Endothelial cell (in vitro differentiated cells): ENCODE results near the gene OGFR. TPM values are rescaled to one million over a fixed set of nuclear protein-coding genes. Genes with fewer than 3 reads are reported as not detected.
A peak's percentile ranks its signal among the peaks of the same experiment; 100 is the strongest.

Source experiments
- DNase-seq: peaks from one replicate; pipeline ENCODE4 v3.0.0; 2021; ENCODE audit warnings: low spot score
- H3K27ac Mint-ChIP-seq: one replicate; pipeline ENCODE4 v1.8.0; 2021; ENCODE audit warnings: mixed read lengths, inconsistent platforms; ENCODE audit not compliant: unreplicated experiment
- H3K27me3 Mint-ChIP-seq: one replicate; pipeline ENCODE4 v1.8.0; 2021; ENCODE audit warnings: mild to moderate bottlenecking, moderate library complexity, mixed read lengths, inconsistent platforms; ENCODE audit not compliant: unreplicated experiment
- H3K36me3 Mint-ChIP-seq: one replicate; pipeline ENCODE4 v1.8.0; 2021; ENCODE audit warnings: mild to moderate bottlenecking, low read depth, mixed read lengths, inconsistent platforms; ENCODE audit not compliant: unreplicated experiment
- H3K4me1 Mint-ChIP-seq: one replicate; pipeline ENCODE4 v1.8.0; 2021; ENCODE audit warnings: mild to moderate bottlenecking, mixed read lengths, inconsistent platforms; ENCODE audit not compliant: unreplicated experiment
- H3K4me3 Mint-ChIP-seq: one replicate; pipeline ENCODE4 v1.8.0; 2021; ENCODE audit warnings: mild to moderate bottlenecking, mixed read lengths, inconsistent platforms; ENCODE audit not compliant: unreplicated experiment
- H3K9me3 Mint-ChIP-seq: one replicate; pipeline ENCODE4 v1.8.0; 2021; ENCODE audit warnings: mixed read lengths, inconsistent platforms; ENCODE audit not compliant: unreplicated experiment
- CTCF ChIP-seq: fragments of 200-600 bp; sonication (generic); IDR thresholded peaks from one replicate; pipeline ENCODE4 v1.5.0; 2021; ENCODE audit warnings: antibody characterized with exemption; ENCODE audit not compliant: unreplicated experiment
- total RNA-seq: library from RNA; stranded (reverse); fragmentation: NEBNext Ultra II Directional; extraction: Animal tissue kit (Norgen Biotek cat#: 25700); gene quantifications from one replicate; pipeline ENCODE4 v1.2.1, GENCODE V29; 2021; ENCODE audit not compliant: unreplicated experiment

Gene OGFR
- total RNA-seq, 1 donor from 2014 or later, result 27.6 TPM

GRCh38 chr20:62832212-62832922 lies 27.7 kb downstream of the OGFR start:
- Mint-ChIP-seq H3K27me3 (peaks cover 11% of the 10 kb centered on the region), H3K4me1 (no peaks in the 10 kb centered on the region), H3K9me3 (no peaks in the 10 kb centered on the region), H3K4me3 (no peak overlapping the region), H3K36me3 (no peaks in the 10 kb centered on the region), H3K27ac (no peak overlapping the region)
- no peak for TF ChIP-seq CTCF
- DNase-seq, result no peak

GRCh38 chr20:62832951-62833391 lies 28.3 kb downstream of the OGFR start:
- Mint-ChIP-seq H3K27me3 (peaks cover 11% of the 10 kb centered on the region), H3K4me1 (no peaks in the 10 kb centered on the region), H3K4me3 (no peak overlapping the region), H3K36me3 (no peaks in the 10 kb centered on the region), H3K9me3 (no peaks in the 10 kb centered on the region), H3K27ac (no peak overlapping the region)
- DNase-seq, result no peak
- no peak for TF ChIP-seq CTCF

- Mint-ChIP-seq H3K9me3 (no peaks in the 10 kb centered on the region), H3K27ac (no peak overlapping the region), H3K36me3 (no peaks in the 10 kb centered on the region), H3K4me3 (no peak overlapping the region), H3K27me3 (peaks cover 9% of the 10 kb centered on the region), H3K4me1 (no peaks in the 10 kb centered on the region)
- DNase-seq, result no peak
- TF ChIP-seq CTCF, result no peak
Observed at GRCh38 chr20:62834967-62835730, 30.5 kb downstream of the OGFR start.

GRCh38 chr20:62835931-62836861 lies 31.6 kb downstream of the OGFR start:
- Mint-ChIP-seq H3K27me3 (peaks cover 9% of the 10 kb centered on the region), H3K27ac (no peak overlapping the region), H3K4me1 (no peaks in the 10 kb centered on the region), H3K4me3 (no peak overlapping the region), H3K9me3 (no peaks in the 10 kb centered on the region), H3K36me3 (no peaks in the 10 kb centered on the region)
- peak; percentile 3 for DNase-seq
- no peak for TF ChIP-seq CTCF
